K562 (cell line): ENCODE data around the gene SASH3. TPM values are rescaled to one million over a fixed set of nuclear protein-coding genes. Genes with fewer than 3 reads are reported as not detected.

ENCODE experiments used
- ATAC-seq: fragments of 200-7000 bp; cut with Tn5 transposase; 3 replicates; pipeline ENCODE4 v1.9.1; 2020; ENCODE audit warnings: moderate library complexity
- BruUV-seq: library from RNA; stranded (reverse); fragments of 400-500 nt; replicated peaks from 2 replicates; lab custom pipeline; 2021; lab: Mats Ljungman, UMichigan
- CTCF ChIA-PET: fragments of 300-600 bp; formaldehyde crosslinking; extraction: SDS; loops from one replicate; lab custom pipeline; 2021; ENCODE audit warnings: low intra/inter-chr PET ratio; lab: Yijun Ruan, JAX
- POLR2A ChIA-PET: fragments of 300-600, 350-650 bp; sonication (Branson Sonifier 250); formaldehyde crosslinking; extraction: SDS; loops from one replicate; lab custom pipeline; 2021; ENCODE audit warnings: antibody characterized with exemption, inconsistent platforms; lab: Yijun Ruan, JAX
- DNase-seq, 4 experiments: peaks; one replicate each; pipeline versions ENCODE4 v3.0.0 to v3.0.0-alpha.2; 2011 to 2018; ENCODE audit warnings: low spot score in 3 of 4, mixed read lengths in 3 of 4; ENCODE audit errors: extremely low read depth in 1 of 4
- FAIRE-seq: peaks from 2 replicates; lab custom pipeline; 2011; peaks lifted over from hg19 to GRCh38; lab: Jason Lieb, UNC
- H2AFZ ChIP-seq: 2 replicates; pipeline ENCODE4 v1.6.0; 2011; ENCODE audit warnings: low read depth, low read length, control low read depth, inconsistent platforms
- H3K27ac ChIP-seq: fragments of 200-600 bp; 3 replicates; pipeline ENCODE4 v1.8.0; 2011; ENCODE audit warnings: low read depth, mild to moderate bottlenecking, control low read depth, inconsistent platforms, low read length, moderate library complexity, mixed read lengths; ENCODE audit errors: extremely low read depth
- H3K27me3 ChIP-seq, 2 experiments: fragments of 300-600 bp in 1 of 2; 2 replicates in 1 of 2; 3 replicates in 1 of 2; pipeline versions ENCODE4 v1.6.0 to v1.8.0; 2011; ENCODE audit warnings: inconsistent platforms in 2 of 2, low read length in 2 of 2, mild to moderate bottlenecking in 1 of 2, mixed read lengths in 1 of 2, moderate library complexity in 1 of 2; ENCODE audit not compliant: control insufficient read depth in 2 of 2, insufficient read depth in 2 of 2
- H3K36me3 ChIP-seq: fragments of 300-600 bp; 3 replicates; pipeline ENCODE4 v1.8.0; 2011; ENCODE audit warnings: mild to moderate bottlenecking, low read length, inconsistent platforms; ENCODE audit not compliant: control insufficient read depth, insufficient read depth
- H3K4me1 ChIP-seq, 2 experiments: fragments of 200-600 bp in 1 of 2; replicated peaks in 1 of 2; 2 replicates in 1 of 2; 3 replicates in 1 of 2; pipeline versions ENCODE4 v1.5.1 to v1.8.0; 2011; ENCODE audit warnings: inconsistent platforms in 2 of 2, low read length in 2 of 2, mild to moderate bottlenecking in 1 of 2, mixed read lengths in 1 of 2, moderate library complexity in 1 of 2; ENCODE audit not compliant: control insufficient read depth in 2 of 2, insufficient read depth in 2 of 2
- H3K4me2 ChIP-seq: 2 replicates; pipeline ENCODE4 v1.6.1; 2011; ENCODE audit warnings: low read length, control low read depth, inconsistent platforms, mixed read lengths; ENCODE audit not compliant: insufficient read depth
- H3K4me3 ChIP-seq: fragments of 200-600 bp; sonication (generic), shearing (Covaris generic); 2 replicates; pipeline ENCODE4 v1.5.1; 2016; ENCODE audit warnings: control low read depth, inconsistent platforms
- H3K79me2 ChIP-seq: fragments of 200-600 bp; 3 replicates; pipeline ENCODE4 v1.8.0; 2011; ENCODE audit warnings: low read length, inconsistent platforms; ENCODE audit not compliant: control insufficient read depth, insufficient read depth
- H3K9ac ChIP-seq, 2 experiments: 2 replicates each; pipeline versions ENCODE4 v1.6.0 to v1.6.1; 2011; ENCODE audit warnings: low read depth in 2 of 2, low read length in 2 of 2, control low read depth in 1 of 2, inconsistent platforms in 1 of 2, mild to moderate bottlenecking in 1 of 2, mixed read lengths in 1 of 2; ENCODE audit not compliant: insufficient read depth in 1 of 2
- H3K9me1 ChIP-seq: one replicate; pipeline ENCODE4 v1.6.0; 2011; ENCODE audit warnings: inconsistent platforms, mild to moderate bottlenecking, low read length, moderate library complexity; ENCODE audit not compliant: control insufficient read depth, insufficient read depth
- H3K9me3 ChIP-seq: replicated peaks from 2 replicates; pipeline ENCODE4 v1.5.1; 2011; ENCODE audit warnings: low read depth, low read length, inconsistent platforms; ENCODE audit not compliant: control insufficient read depth, insufficient read depth
- H4K20me1 ChIP-seq: replicated peaks from 2 replicates; pipeline ENCODE4 v1.6.1; 2011; ENCODE audit warnings: low read length, inconsistent platforms, mixed read lengths; ENCODE audit not compliant: control insufficient read depth, insufficient read depth
- BRD9 ChIP-seq: fragments of 450-650 bp; IDR thresholded peaks from 2 replicates; pipeline ENCODE4 v1.6.1; 2018; ENCODE audit warnings: low read depth; ENCODE audit not compliant: partially characterized antibody
- CBX5 ChIP-seq: IDR thresholded peaks from 2 replicates; pipeline ENCODE4 v1.6.1; 2014; ENCODE audit warnings: low read depth, borderline replicate concordance
- DIDO1 ChIP-seq: fragments of 450-650 bp; IDR thresholded peaks from 2 replicates; pipeline ENCODE4 v1.6.1; 2016; ENCODE audit warnings: low read depth, missing biosample characterization, missing genetic modification characterization
- ETV5 ChIP-seq: sonication (generic); formaldehyde crosslinking; IDR thresholded peaks from 2 replicates; pipeline ENCODE4 v1.4.0; 2020; ENCODE audit warnings: low read depth, mild to moderate bottlenecking, missing genetic modification reagents
- HIVEP1 ChIP-seq: fragments of 250-450 bp; sonication (Bioruptor Pico); IDR thresholded peaks from 2 replicates; pipeline ENCODE4 v1.4.0; 2020; ENCODE audit warnings: mild to moderate bottlenecking
- ILK ChIP-seq: fragments of 450-650 bp; IDR thresholded peaks from 2 replicates; pipeline ENCODE4 v1.6.1; 2016; ENCODE audit warnings: missing genetic modification characterization, low read depth, mild to moderate bottlenecking, missing compliant biosample characterization, moderate library complexity, borderline replicate concordance
- MAFF ChIP-seq: IDR thresholded peaks from 2 replicates; pipeline ENCODE4 v1.6.1; 2012; ENCODE audit warnings: low read length, improper control_type of control experiment
- RBM39 ChIP-seq: fragments of 200-400 bp; formaldehyde crosslinking; optimal IDR thresholded peaks from 2 replicates; pipeline ENCODE3; 2018; ENCODE audit warnings: low read depth, low read length
- RFX7 ChIP-seq: fragments of 250-450 bp; sonication (Bioruptor Pico); IDR thresholded peaks from 2 replicates; pipeline ENCODE4 v1.5.1; 2021; ENCODE audit warnings: mild to moderate bottlenecking
- SP1 ChIP-seq: sonication (generic); formaldehyde crosslinking; IDR thresholded peaks from 2 replicates; pipeline ENCODE4 v1.8.1; 2022; ENCODE audit warnings: mild to moderate bottlenecking, missing genetic modification reagents
- U2AF1 ChIP-seq: fragments of 200-400 bp; formaldehyde crosslinking; optimal IDR thresholded peaks from 2 replicates; pipeline ENCODE3; 2017; ENCODE audit warnings: mild to moderate bottlenecking, low read depth, low read length, moderate library complexity
- ZFX ChIP-seq: sonication (generic); formaldehyde crosslinking; IDR thresholded peaks from 2 replicates; pipeline ENCODE4 v1.8.0; 2022; ENCODE audit warnings: mild to moderate bottlenecking, missing genetic modification reagents, moderate library complexity
- ZNF146 ChIP-seq: IDR thresholded peaks from one replicate; pipeline ENCODE4 v1.6.1; 2018; ENCODE audit warnings: missing compliant biosample characterization; ENCODE audit not compliant: unreplicated experiment
- ZNF586 ChIP-seq: fragments of 450-650 bp; formaldehyde crosslinking; conservative IDR thresholded peaks from 2 replicates; pipeline ENCODE4 v1.4.0; 2020; ENCODE audit warnings: mild to moderate bottlenecking, moderate library complexity
- WGBS: fragments of 100-300 bp; shearing (Covaris generic); methylation state at CpG from one replicate; pipeline ENCODE4 v1.1.6; 2016; ENCODE audit warnings: low coverage, mixed read lengths; ENCODE audit not compliant: insufficient coverage; ENCODE audit errors: missing lambda C conversion rate; 5-methylcytosine and 5-hydroxymethylcytosine counted together
- in situ Hi-C: fragments of 300-500 bp; cut with MboI; formaldehyde crosslinking; loops from 4 replicates; pipeline ENCODE4 v1.15.0; 2018; ENCODE audit warnings: inconsistent platforms, mixed read lengths
- intact Hi-C: fragments of 100-400 bp; cut with micrococcal nuclease; formaldehyde crosslinking; loops from 2 replicates; pipeline ENCODE4 v1.14.2; 2022
- polyA plus RNA-seq, 8 experiments: library from polyadenylated mRNA; depleted of rRNA in 4 of 8; stranded (reverse) in 5 of 8; unstranded in 3 of 8; fragments of >200 nt; fragmentation: Nextera tagmentation in 2 of 8; fragmentation: Illumina TruSeq in 1 of 8; extraction: Ambion mirVana in 2 of 8; extraction: Trizol in 1 of 8; gene quantifications; 2 replicates each; pipeline versions ENCODE4 v1.2.1 to v1.2.3, GENCODE V29; 2011 to 2014; ENCODE audit warnings: inconsistent platforms in 1 of 8, missing spikeins in 1 of 8
- total RNA-seq, 7 experiments: library from RNA; depleted of rRNA in 6 of 7; stranded (reverse); fragments of >200 nt in 6 of 7; fragmentation: Illumina TruSeq in 2 of 7; extraction: Trizol in 2 of 7; gene quantifications; 2 replicates each; pipeline versions ENCODE4 v1.2.1 to v1.2.3, GENCODE V29; 2011 to 2021; ENCODE audit warnings: low replicate concordance in 1 of 7
- TF ChIP-seq, protein P1 (sequence below): fragments of 450-650 bp; IDR thresholded peaks from 2 replicates; pipeline ENCODE4 v1.6.1; 2014; ENCODE audit warnings: low read depth, mild to moderate bottlenecking, moderate library complexity, borderline replicate concordance
- TF ChIP-seq, protein P2 (sequence below): fragments of 450-650 bp; IDR thresholded peaks from 2 replicates; pipeline ENCODE4 v1.6.1; 2016; ENCODE audit warnings: missing biosample characterization, missing genetic modification characterization
- TF ChIP-seq, protein P3 (sequence below), 3 experiments: fragments of 200-800 bp in 1 of 3; sonication (Bioruptor generic) in 1 of 3; sonication (generic) in 1 of 3; formaldehyde crosslinking in 1 of 3; IDR thresholded peaks; 2 replicates each; pipeline versions ENCODE4 v1.6.1 to v1.8.0; 2016 to 2022; ENCODE audit warnings: mild to moderate bottlenecking in 2 of 3, missing compliant biosample characterization in 2 of 3, missing genetic modification characterization in 2 of 3, missing genetic modification reagents in 1 of 3
- TF ChIP-seq, protein P4 (sequence below): sonication (generic); formaldehyde crosslinking; IDR thresholded peaks from 2 replicates; pipeline ENCODE4 v1.8.1; 2023; ENCODE audit warnings: mild to moderate bottlenecking, missing genetic modification reagents

The SASH3 gene
- total and polyA plus RNA-seq, 9 of the 15 experiments (the other 6 are each of a cell fraction or from before 2014, with no cell fraction given): 0.03 to 0.72 (median 0.08) TPM

DNA sequence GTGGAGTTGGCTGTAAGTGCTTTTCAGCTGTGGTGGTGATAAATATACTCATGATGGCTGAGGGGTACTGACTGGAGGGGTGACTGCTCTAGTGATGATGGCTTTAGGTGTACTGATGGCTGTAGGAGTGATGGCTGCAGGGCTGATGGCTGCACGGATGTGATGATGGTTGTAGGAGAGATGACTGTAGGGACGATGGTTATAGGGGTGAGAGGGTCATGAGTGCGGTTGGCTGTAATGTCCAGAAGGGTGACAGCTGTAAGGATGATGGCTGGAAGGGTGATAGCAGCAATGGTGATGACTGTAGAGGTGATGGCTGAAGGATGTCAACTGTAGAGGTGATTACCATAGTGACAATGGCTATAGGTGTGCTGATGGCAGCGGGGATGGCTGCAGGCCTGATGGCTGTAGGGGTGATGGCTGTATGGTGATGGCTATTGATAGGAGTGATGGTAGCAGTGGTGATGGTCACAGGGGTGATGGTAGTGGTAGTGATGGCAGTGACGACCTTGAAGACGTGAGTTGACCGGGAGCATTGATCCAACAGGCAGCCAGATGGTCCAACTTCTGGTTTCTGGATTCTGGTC lies 570 bp upstream of the SASH3 start:
- ChIA-PET POLR2A (interaction anchor here (1.4 kb wide), 1 partner anchor 10 kb away, joined by 3 read pairs; no protein-coding TSS in a partner anchor), CTCF (no interaction called here)
- WGBS: 22% methylated on average over 6 of the region's 7 CpGs
- H3K9me3 ChIP-seq: no peaks in the 10 kb centered on the region
- H3K9me1 ChIP-seq: no peaks in the 10 kb centered on the region
- H3K79me2 ChIP-seq: no peaks in the 10 kb centered on the region
- no TSS peak for BruUV-seq
- H3K9ac ChIP-seq: no peak overlapping the region
- H3K4me3 ChIP-seq: no peak overlapping the region
- H4K20me1 ChIP-seq: no peaks in the 10 kb centered on the region
- intact Hi-C loops: no loop called here
- H3K27me3 ChIP-seq: no peaks in the 10 kb centered on the region
- ATAC-seq: no peak
- FAIRE-seq: no peak
- DNase-seq: no peak
- H3K4me1 ChIP-seq: peaks cover 0 to 12% of the 10 kb centered on the region in 2 experiments; a peak in 2 of 5 replicates
- H3K4me2 ChIP-seq: no peak overlapping the region
- in situ Hi-C loops: no loop called here
- H2AFZ ChIP-seq: no peak overlapping the region
- no peaks in the 10 kb centered on the region for H3K36me3 ChIP-seq
- no peak overlapping the region for H3K27ac ChIP-seq
- TF ChIP-seq SP1 (CRISPR knock-in tag) (no peak), ZFX (CRISPR knock-in tag) (no peak), RFX7 (no peak), MAFF (no peak), CBX5 (no peak), ETV5 (no peak), BRD9 (no peak), DIDO1 (tag) (no peak), ZNF586 (CRISPR knock-in tag) (no peak), HIVEP1 (no peak), U2AF1 (no peak), RBM39 (no peak), ILK (tag) (no peak), ZNF146 (CRISPR knock-in tag) (no peak)
- TF ChIP-seq, protein P1, sequence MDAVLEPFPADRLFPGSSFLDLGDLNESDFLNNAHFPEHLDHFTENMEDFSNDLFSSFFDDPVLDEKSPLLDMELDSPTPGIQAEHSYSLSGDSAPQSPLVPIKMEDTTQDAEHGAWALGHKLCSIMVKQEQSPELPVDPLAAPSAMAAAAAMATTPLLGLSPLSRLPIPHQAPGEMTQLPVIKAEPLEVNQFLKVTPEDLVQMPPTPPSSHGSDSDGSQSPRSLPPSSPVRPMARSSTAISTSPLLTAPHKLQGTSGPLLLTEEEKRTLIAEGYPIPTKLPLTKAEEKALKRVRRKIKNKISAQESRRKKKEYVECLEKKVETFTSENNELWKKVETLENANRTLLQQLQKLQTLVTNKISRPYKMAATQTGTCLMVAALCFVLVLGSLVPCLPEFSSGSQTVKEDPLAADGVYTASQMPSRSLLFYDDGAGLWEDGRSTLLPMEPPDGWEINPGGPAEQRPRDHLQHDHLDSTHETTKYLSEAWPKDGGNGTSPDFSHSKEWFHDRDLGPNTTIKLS: no peak
- TF ChIP-seq, protein P2, sequence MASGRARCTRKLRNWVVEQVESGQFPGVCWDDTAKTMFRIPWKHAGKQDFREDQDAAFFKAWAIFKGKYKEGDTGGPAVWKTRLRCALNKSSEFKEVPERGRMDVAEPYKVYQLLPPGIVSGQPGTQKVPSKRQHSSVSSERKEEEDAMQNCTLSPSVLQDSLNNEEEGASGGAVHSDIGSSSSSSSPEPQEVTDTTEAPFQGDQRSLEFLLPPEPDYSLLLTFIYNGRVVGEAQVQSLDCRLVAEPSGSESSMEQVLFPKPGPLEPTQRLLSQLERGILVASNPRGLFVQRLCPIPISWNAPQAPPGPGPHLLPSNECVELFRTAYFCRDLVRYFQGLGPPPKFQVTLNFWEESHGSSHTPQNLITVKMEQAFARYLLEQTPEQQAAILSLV (tag): no peak
- TF ChIP-seq, protein P3, sequence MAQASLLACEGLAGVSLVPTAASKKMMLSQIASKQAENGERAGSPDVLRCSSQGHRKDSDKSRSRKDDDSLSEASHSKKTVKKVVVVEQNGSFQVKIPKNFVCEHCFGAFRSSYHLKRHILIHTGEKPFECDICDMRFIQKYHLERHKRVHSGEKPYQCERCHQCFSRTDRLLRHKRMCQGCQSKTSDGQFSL (CRISPR knock-in tag; IDR thresholded peaks at IDR 0.05): no peak
- TF ChIP-seq, protein P3 (tag; IDR thresholded peaks at IDR 0.05): no peak
- TF ChIP-seq, protein P4, sequence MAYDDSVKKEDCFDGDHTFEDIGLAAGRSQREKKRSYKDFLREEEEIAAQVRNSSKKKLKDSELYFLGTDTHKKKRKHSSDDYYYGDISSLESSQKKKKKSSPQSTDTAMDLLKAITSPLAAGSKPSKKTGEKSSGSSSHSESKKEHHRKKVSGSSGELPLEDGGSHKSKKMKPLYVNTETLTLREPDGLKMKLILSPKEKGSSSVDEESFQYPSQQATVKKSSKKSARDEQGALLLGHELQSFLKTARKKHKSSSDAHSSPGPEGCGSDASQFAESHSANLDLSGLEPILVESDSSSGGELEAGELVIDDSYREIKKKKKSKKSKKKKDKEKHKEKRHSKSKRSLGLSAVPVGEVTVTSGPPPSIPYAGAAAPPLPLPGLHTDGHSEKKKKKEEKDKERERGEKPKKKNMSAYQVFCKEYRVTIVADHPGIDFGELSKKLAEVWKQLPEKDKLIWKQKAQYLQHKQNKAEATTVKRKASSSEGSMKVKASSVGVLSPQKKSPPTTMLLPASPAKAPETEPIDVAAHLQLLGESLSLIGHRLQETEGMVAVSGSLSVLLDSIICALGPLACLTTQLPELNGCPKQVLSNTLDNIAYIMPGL: no peak
